HG02623 (cell line): Measurements from ENCODE around the gene FAM120B.

Experiments
- ATAC-seq: cut with Tn5 transposase; IDR thresholded peaks from one replicate; pipeline ENCODE4 v1.9.1; 2021; ENCODE audit warnings: moderate library complexity; ENCODE audit not compliant: unreplicated experiment

The FAM120B gene

GRCh38 chr6:170270984-170271593 is 35.5 kb upstream of the FAM120B start:
- ATAC-seq: no peak

DNA sequence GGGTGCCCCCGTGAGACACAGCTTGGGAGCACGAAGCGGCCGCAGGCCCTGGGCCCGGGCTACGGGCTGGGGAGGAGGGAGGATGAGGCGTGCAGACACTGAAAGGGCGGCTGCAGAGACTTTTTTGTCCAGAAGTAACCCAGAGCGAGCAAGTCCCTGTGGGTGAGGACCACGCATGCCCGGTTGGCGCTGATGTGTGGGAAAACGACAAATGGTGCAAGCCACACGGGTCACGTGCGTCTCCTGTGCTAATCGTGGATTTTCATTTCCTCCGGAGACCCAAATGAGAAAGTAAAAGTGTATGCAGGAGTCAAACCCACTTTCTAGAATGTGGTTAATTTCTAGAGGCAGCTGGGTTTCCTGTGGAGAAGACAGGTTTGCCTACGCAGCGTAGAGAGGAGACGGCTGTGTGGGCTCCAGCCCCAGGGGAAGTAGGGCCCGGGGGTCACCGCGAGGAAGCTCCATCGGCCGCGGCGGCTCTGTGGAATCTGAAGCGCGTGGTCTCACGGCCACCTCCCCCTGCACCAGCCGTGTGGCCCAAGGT is 34.7 kb upstream of the FAM120B start:
- peak; percentile 96 for ATAC-seq

DNA sequence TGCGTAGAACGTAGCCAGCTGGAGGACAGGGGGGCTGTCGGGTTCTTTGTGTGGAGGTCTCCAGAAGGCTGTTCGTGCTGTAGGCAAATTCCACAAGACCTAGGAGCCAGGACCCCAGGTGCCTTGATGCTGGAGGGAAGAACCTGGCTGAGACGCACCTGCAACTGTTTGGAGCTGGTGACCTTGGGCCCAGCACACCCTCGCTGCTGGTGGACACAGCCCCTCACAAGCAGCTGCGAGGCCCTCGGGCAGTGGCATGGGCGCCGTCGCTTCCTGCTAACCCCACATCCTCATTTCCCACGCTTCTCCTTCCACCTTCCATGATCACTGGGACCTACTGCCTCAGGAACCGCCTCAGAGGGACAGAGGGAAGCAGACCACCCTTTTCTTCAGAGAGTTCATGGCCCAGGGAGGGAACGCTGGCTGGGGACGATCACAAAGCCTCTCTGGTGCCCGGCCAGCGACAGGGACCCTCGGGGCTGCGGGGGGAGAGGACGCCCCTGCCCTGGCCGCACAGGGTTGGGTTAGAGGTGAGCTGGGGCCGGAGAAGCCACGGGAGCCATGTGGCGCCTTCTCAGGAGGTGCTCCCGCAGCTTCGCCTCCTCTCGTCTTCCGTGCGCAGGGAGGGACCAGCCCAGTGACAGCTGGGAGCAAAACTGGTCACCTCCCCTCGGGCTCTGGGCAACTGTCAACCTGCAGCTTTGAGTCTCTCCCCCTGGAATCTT is 34.1 kb upstream of the FAM120B start:
- no peak for ATAC-seq

GRCh38 chr6:170273191-170273590 is 33.4 kb upstream of the FAM120B start:
- no peak for ATAC-seq

DNA sequence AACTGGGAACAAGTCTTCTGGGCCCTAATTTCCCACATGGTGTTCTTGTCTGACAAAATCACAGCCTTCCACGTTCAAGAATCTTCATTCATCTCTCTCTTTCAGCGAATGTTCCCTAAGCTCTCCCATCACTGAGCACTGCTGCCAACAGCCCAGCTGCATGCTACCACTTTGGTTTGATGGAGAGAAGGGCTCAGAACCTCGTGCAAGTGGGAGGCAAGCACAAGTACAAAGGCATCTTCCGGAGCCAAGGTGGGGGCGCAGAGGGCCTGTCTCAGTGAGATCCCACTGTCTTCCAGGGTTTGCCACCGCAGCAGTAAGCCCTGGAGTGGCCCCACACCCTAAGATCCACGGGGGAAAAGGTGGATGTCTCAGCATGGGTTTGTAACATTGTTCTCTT is 32.9 kb upstream of the FAM120B start:
- no peak for ATAC-seq

DNA sequence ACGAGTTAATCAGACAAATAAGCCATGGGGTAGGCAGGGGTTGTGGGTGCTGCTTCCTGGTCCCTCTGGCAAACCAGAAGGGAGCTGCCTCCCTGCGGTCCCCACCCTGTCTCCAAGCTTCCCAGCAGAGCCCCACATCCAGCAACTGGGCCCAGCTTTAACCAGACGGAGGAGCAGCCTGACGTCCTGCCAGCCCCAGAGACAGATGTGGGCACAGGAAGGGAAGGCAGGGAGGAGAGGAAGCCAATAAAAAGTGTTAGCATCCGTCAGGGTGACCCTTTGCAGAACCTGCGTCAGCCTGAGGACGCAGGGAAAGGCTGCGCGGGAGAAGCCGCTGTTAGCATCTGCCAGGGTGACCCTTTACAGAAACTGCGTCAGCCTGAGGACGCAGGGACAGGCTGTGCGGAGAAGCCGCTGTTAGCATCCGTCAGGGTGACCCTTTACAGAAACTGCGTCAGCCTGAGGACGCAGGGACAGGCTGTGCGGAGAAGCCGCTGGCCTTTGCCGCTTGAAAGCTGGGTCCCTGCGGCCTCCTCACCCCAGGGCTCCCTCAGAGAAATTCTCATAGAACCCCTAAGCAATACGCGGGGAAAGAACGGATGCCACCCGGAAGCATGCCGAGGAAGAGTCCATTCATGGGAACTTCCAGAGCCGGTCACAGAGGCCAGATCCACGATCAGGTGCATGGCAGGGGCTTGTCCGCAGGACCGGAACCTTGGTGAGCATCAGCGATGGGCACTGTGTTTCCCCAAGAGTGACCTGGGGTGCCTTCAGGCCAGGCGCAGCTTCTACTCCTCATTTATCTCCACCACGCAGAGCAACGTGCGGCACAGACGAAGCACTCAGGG is 31.6 kb upstream of the FAM120B start:
- ATAC-seq: no peak

DNA sequence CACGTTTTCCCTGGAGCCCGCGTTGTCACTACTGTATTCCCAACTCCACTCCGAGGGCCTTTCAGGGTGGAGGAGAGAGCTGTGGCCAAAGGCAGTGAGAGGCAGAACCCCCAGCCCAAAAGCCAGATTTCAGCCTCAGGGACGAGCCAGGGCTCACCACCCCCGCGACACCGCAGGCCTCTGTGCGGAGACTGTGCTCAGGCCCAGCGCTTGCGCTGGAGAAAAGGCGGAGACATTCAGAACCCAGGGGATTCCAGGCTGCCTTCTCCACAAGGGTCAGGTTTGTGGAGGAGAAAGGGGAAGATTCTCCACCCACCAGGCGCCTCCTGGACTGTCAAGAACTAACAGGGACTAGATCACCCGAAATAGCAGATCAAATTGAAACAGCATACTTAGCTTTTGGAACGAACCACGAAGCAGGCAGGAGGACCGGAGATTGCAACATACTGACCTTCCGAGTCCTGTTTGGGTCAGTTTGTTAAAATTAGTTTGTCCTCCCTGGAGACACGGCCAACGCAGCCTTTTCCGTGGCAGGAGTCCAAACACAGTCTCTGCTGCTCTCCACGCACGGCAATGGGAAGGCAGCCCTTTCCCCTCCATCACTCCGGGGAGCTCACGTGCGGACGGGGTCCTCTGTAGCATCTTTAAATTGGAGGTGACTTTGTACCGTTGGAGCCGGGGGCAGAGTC is 30.0 kb upstream of the FAM120B start:
- no peak for ATAC-seq

GRCh38 chr6:170277893-170278742 is 28.4 kb upstream of the FAM120B start:
- no peak for ATAC-seq

- ATAC-seq: no peak
Observed at GRCh38 chr6:170278743-170279094, 27.8 kb upstream of the FAM120B start.

GRCh38 chr6:170279426-170279825 is 27.1 kb upstream of the FAM120B start:
- no peak for ATAC-seq

DNA sequence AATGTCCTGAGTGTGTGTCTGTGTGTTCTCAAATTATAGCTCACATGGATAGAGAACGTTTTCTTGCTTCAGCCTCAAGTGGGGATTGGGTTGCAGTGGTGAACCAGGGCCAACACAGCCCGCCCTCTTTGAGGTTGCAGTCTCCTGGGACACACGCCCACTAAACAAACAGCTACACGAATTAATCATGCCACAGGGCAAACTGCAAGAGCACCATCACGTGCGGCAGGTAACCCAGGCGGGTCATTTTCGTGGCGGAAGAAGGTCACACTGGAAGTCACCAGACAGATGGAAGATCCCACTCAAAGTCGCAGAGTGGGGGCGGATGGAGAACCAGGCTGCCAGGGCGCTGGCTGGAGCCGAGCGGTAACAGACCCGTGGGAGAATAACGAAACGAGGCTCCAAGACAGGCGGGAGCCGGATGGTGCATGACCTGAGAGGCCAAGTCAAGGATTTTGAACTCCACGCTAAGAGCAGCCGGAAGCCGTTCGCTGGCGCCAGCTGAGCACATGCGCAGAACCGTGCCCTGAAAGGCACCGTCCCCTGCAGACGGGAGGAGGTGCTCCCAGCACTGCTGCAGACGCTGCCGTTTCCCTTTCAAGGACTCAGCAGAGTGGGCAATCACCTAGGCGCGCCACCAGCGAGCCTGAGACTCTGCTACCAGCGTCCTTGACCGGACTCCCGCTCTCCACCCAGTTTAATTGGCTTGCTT is 26.4 kb upstream of the FAM120B start:
- ATAC-seq: peak; percentile 83

DNA sequence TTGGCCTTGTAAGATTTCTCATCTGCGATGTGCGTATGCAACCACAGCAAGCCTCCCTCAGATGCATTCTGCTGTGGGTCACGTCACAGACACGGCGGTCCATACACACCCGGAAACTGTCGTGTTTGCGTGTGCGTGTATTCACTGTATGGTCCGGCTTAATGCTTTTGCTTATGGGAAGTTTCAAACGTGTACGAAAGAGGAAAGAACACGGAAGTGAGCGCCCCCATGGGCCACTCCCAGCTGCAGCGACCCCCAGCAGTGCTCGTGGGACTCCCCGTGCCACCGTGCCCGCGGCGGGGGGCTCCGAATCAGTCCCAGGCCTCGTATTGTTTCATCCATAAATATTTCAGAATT is 25.9 kb upstream of the FAM120B start:
- peak; percentile 19 for ATAC-seq

GRCh38 chr6:170281331-170282292 is 24.9 kb upstream of the FAM120B start:
- no peak for ATAC-seq

DNA sequence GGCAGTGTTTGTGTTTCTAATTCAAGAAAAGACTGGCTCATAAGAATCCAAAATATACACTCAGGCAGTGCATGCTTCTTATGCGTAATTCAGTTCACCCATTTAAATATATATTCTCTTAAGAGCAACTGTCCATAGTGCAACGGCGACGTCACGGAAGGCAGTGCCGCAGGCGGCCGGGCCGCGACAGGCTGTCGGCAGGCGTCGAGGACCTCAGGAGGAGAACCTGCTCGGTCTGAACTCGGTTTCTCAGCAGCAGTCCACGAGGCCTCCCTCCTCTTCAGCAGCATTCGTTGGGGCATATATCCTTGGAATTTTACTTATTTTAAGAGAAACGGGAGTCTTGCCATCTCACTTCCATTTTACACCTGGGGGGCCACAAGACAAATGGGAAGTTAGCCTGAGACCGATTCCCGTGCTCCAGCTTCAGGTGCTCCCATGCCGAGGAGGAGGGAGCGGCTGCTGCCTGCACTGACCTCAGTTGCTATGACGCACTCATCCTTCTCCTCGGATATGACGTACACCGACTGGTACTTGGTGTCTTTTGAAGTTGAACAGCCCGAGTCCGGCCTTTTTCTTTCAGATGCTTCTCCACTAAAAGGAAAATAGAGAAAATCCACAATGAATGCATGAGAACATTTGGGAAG is 23.9 kb upstream of the FAM120B start:
- no peak for ATAC-seq

DNA sequence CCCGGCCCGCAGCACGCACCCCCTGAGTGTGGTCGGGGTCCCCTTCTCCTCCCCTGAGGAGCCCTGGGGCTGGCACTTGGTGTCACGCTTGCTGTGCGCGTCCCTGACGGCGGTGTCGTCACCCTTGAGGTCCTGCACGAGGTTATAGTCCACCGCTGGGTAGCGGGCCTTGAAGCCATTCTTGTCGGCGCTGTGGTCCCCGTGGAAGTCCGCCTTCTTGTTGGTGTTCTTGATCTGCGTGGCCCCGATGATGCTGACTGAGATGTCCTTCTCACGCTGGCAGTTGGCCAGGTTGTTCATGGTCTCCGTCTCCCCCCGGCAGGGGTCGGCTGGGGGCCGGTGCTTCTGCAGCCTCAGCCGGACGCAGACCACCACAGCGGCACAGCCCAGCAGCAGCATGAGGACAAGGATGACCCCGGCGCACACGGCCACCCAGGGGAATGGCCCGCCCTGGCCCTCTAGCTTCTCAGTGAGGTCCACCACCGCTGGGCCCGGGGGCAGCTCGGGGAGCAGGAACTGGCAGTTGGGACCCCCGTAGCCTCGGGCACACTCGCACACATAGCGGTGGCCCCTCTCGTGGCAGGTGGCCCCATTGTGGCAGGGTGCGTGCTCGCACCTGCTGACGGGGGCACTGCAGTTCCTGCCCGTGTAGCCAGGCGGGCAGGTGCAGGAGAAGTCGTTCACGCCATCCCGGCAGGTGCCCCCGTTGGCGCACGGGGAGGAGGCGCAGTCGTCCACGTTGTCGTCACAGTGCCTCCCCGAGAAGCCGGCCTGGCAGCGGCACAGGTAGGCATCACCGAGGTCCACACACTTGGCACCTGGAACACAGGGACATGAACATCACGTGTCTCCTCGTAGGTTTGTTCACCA is 23.1 kb upstream of the FAM120B start:
- no peak for ATAC-seq

DNA sequence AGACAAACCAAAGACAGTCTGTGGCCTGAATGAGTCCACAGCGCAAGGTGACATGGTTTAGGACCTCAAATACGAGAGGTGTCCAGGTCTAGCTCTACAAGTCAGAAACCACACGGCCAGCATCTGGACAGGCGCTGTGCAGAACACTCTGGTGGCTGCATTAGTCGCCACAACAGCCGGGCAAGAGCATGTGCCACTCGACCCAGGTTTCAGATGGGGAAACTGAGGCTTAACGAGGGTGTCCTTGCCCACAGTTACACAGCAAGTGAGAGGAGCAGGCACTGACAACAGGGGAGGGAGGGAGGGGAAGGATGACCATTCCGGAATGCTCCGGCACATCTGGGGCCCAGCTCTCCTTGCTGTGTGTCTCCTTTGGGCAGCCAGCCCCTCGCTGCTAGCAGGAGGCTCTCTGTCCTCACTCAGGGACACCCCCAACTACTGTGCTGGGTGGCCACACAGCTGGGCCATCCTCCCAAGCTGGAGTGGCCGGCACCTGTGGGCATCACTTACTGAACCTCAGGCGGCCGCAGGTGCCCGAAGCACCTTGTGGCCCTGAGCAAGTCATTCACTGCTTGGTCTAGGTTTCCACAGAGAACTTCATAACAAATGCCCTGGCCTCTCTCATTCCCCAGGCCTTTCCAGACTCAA is 22.3 kb upstream of the FAM120B start:
- ATAC-seq: no peak
